DND-41 (cell line): Measurements from ENCODE around the gene TTC1.

Experiments used
- EZH2 ChIP-seq: IDR thresholded peaks from 3 replicates; pipeline ENCODE4 v1.6.1; 2012; ENCODE audit warnings: borderline replicate concordance, low read depth, mild to moderate bottlenecking, moderate library complexity, low read length, inconsistent platforms; ENCODE audit not compliant: severe bottlenecking
- TF ChIP-seq, protein P1 (sequence below): IDR thresholded peaks from 2 replicates; pipeline ENCODE4 v1.5.1; 2012; ENCODE audit warnings: borderline replicate concordance, low read length, moderate library complexity, mild to moderate bottlenecking; ENCODE audit not compliant: poor library complexity, severe bottlenecking; ENCODE audit errors: extremely low read depth

DNA sequence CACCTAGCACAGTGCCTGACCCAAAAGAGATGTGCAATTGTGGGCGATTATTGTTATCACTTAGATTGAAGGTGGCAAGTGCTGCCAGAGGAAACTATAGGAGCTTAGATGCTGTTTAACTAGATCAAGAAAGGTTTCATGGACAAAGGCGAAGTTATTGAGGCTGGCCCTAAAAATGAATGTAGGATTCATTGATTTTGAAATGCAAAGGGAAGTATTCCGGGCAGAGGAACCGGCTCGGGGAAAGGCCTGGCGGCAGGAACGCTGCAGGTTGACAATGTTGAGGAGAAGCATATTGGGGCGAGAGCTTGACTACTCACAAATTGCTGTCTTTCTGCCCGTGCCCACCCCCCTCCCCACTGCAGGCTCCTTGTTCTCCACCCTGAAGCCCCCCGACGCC is 37.4 kb upstream of the TTC1 start:
- TF ChIP-seq, protein P1, sequence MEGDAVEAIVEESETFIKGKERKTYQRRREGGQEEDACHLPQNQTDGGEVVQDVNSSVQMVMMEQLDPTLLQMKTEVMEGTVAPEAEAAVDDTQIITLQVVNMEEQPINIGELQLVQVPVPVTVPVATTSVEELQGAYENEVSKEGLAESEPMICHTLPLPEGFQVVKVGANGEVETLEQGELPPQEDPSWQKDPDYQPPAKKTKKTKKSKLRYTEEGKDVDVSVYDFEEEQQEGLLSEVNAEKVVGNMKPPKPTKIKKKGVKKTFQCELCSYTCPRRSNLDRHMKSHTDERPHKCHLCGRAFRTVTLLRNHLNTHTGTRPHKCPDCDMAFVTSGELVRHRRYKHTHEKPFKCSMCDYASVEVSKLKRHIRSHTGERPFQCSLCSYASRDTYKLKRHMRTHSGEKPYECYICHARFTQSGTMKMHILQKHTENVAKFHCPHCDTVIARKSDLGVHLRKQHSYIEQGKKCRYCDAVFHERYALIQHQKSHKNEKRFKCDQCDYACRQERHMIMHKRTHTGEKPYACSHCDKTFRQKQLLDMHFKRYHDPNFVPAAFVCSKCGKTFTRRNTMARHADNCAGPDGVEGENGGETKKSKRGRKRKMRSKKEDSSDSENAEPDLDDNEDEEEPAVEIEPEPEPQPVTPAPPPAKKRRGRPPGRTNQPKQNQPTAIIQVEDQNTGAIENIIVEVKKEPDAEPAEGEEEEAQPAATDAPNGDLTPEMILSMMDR, result no peak
- no peak for TF ChIP-seq EZH2
